ENCODE measurements around the gene HS6ST3.

HS6ST3 gene

GRCh38 chr13:96552559-96552958, 462.7 kb downstream of the HS6ST3 start:
- H3K4me3 ChIP-seq (ENCODE audit: severe bottlenecking): no peak overlapping the region
- no peak overlapping the region for H3K27ac ChIP-seq (ENCODE audit: poor library complexity, severe bottlenecking)
- no peak for DNase-seq (ENCODE audit: low spot score)
- H3K27me3 ChIP-seq (ENCODE audit: insufficient read depth, poor library complexity, severe bottlenecking): no peaks in the 10 kb centered on the region
- no peaks in the 10 kb centered on the region for H3K9me3 ChIP-seq (ENCODE audit: severe bottlenecking)
- no peak for ATAC-seq (ENCODE audit: low read depth)
- no peaks in the 10 kb centered on the region for H3K4me1 ChIP-seq (ENCODE audit: insufficient read depth, poor library complexity, severe bottlenecking)
- H3K36me3 ChIP-seq (ENCODE audit: low read depth): no peaks in the 10 kb centered on the region
- no peak for TF ChIP-seq CTCF (IDR thresholded peaks at IDR 0.05; ENCODE audit: poor library complexity, severe bottlenecking)

GRCh38 chr13:96553796-96554195, 463.9 kb downstream of the HS6ST3 start:
- H3K4me1 ChIP-seq (ENCODE audit: insufficient read depth, poor library complexity, severe bottlenecking): no peaks in the 10 kb centered on the region
- no peak for ATAC-seq (ENCODE audit: low read depth)
- no peak for TF ChIP-seq CTCF (IDR thresholded peaks at IDR 0.05; ENCODE audit: poor library complexity, severe bottlenecking)

GRCh38 chr13:96573563-96573962, 483.7 kb downstream of the HS6ST3 start:
- Histone ChIP-seq H3K27me3 (ENCODE audit: insufficient read depth, poor library complexity, severe bottlenecking) (no peaks in the 10 kb centered on the region), H3K9me3 (ENCODE audit: severe bottlenecking) (no peaks in the 10 kb centered on the region), H3K27ac (ENCODE audit: poor library complexity, severe bottlenecking) (no peak overlapping the region), H3K36me3 (ENCODE audit: low read depth) (no peaks in the 10 kb centered on the region), H3K4me1 (ENCODE audit: insufficient read depth, poor library complexity, severe bottlenecking) (no peaks in the 10 kb centered on the region), H3K4me3 (ENCODE audit: severe bottlenecking) (no peak overlapping the region)
- DNase-seq (ENCODE audit: low spot score): no peak
- no peak for ATAC-seq (ENCODE audit: low read depth)
- no peak for TF ChIP-seq CTCF (IDR thresholded peaks at IDR 0.05; ENCODE audit: poor library complexity, severe bottlenecking)

More at GRCh38 chr13:96553796-96554195, 463.9 kb downstream of the HS6ST3 start:
- no peaks in the 10 kb centered on the region for H3K9me3 ChIP-seq (ENCODE audit: severe bottlenecking)
- no peak overlapping the region for H3K4me3 ChIP-seq (ENCODE audit: severe bottlenecking)
- no peak for DNase-seq (ENCODE audit: low spot score)
- no peaks in the 10 kb centered on the region for H3K27me3 ChIP-seq (ENCODE audit: insufficient read depth, poor library complexity, severe bottlenecking)
- no peak overlapping the region for H3K27ac ChIP-seq (ENCODE audit: poor library complexity, severe bottlenecking)
- no peaks in the 10 kb centered on the region for H3K36me3 ChIP-seq (ENCODE audit: low read depth)

- no peaks in the 10 kb centered on the region for H3K27me3 ChIP-seq (ENCODE audit: insufficient read depth, poor library complexity, severe bottlenecking)
- no peaks in the 10 kb centered on the region for H3K4me1 ChIP-seq (ENCODE audit: insufficient read depth, poor library complexity, severe bottlenecking)
- DNase-seq (ENCODE audit: low spot score) (no peak), ATAC-seq (ENCODE audit: low read depth) (no peak)
- H3K9me3 ChIP-seq (ENCODE audit: severe bottlenecking): no peaks in the 10 kb centered on the region
- H3K36me3 ChIP-seq (ENCODE audit: low read depth): no peaks in the 10 kb centered on the region
- no peak overlapping the region for H3K4me3 ChIP-seq (ENCODE audit: severe bottlenecking)
- no peak overlapping the region for H3K27ac ChIP-seq (ENCODE audit: poor library complexity, severe bottlenecking)
- no peak for TF ChIP-seq CTCF (IDR thresholded peaks at IDR 0.05; ENCODE audit: poor library complexity, severe bottlenecking)
Observed at GRCh38 chr13:96575423-96576320, 485.8 kb downstream of the HS6ST3 start.

- H3K9me3 ChIP-seq (ENCODE audit: severe bottlenecking): no peaks in the 10 kb centered on the region
- DNase-seq (ENCODE audit: low spot score) (no peak), ATAC-seq (ENCODE audit: low read depth) (no peak)
- H3K4me1 ChIP-seq (ENCODE audit: insufficient read depth, poor library complexity, severe bottlenecking): no peaks in the 10 kb centered on the region
- H3K4me3 ChIP-seq (ENCODE audit: severe bottlenecking): no peak overlapping the region
- H3K27ac ChIP-seq (ENCODE audit: poor library complexity, severe bottlenecking): no peak overlapping the region
- no peak for TF ChIP-seq CTCF (IDR thresholded peaks at IDR 0.05; ENCODE audit: poor library complexity, severe bottlenecking)
- no peaks in the 10 kb centered on the region for H3K36me3 ChIP-seq (ENCODE audit: low read depth)
- no peaks in the 10 kb centered on the region for H3K27me3 ChIP-seq (ENCODE audit: insufficient read depth, poor library complexity, severe bottlenecking)
Observed at GRCh38 chr13:96581741-96582140, 491.8 kb downstream of the HS6ST3 start.
